ENCODE results near the gene NAA16. TPM values are rescaled to one million over a fixed set of nuclear protein-coding genes. Genes with fewer than 3 reads are reported as not detected.

The NAA16 gene
- polyA plus RNA-seq, 1 donor: 58.0 TPM

- DNase-seq: no peak
Observed at GRCh38 chr13:41302743-41303142, 8.3 kb upstream of the NAA16 start.

GRCh38 chr13:41304551-41304950 is 6.5 kb upstream of the NAA16 start:
- no peak for DNase-seq

GRCh38 chr13:41306271-41307145 is 4.6 kb upstream of the NAA16 start:
- DNase-seq: no peak

- no peak for DNase-seq
Observed at GRCh38 chr13:41307884-41308640, 3.0 kb upstream of the NAA16 start.

GRCh38 chr13:41311406-41312175 is 524 bp downstream of the NAA16 start:
- DNase-seq: peak; percentile 38

GRCh38 chr13:41312176-41312500 is 1.1 kb downstream of the NAA16 start:
- DNase-seq: no peak

GRCh38 chr13:41313117-41313516 is 2.0 kb downstream of the NAA16 start:
- DNase-seq: no peak

- DNase-seq: no peak
Observed at GRCh38 chr13:41313659-41314197, 2.7 kb downstream of the NAA16 start.

GRCh38 chr13:41315443-41316047 is 4.5 kb downstream of the NAA16 start:
- DNase-seq: no peak

GRCh38 chr13:41317243-41317642 is 6.2 kb downstream of the NAA16 start:
- DNase-seq: no peak

- DNase-seq: no peak
Observed at GRCh38 chr13:41325752-41326151, 14.7 kb downstream of the NAA16 start.

- DNase-seq: no peak
Observed at GRCh38 chr13:41326661-41327060, 15.6 kb downstream of the NAA16 start.

- DNase-seq: no peak
Observed at GRCh38 chr13:41327994-41328790, 17.1 kb downstream of the NAA16 start.

GRCh38 chr13:41332829-41333228 is 21.8 kb downstream of the NAA16 start:
- no peak for DNase-seq

- DNase-seq: no peak
Observed at GRCh38 chr13:41334810-41335209, 23.7 kb downstream of the NAA16 start.

GRCh38 chr13:41344358-41344757 is 33.3 kb downstream of the NAA16 start:
- no peak for DNase-seq

- no peak for DNase-seq
Observed at GRCh38 chr13:41345165-41345913, 34.3 kb downstream of the NAA16 start.

- peak; percentile 8 for DNase-seq
Observed at GRCh38 chr13:41345914-41346589, 35.0 kb downstream of the NAA16 start.

- peak; percentile 53 for DNase-seq
Observed at GRCh38 chr13:41352935-41353840, 42.1 kb downstream of the NAA16 start.

Measured in left kidney (tissue), 2 donors.